HCT116 (cell line): ENCODE results near the gene CEP112.

Experiments
- CEBPB ChIP-seq: IDR thresholded peaks from 2 replicates; pipeline ENCODE4 v1.6.1; 2012; ENCODE audit warnings: low read depth
- CTCF ChIP-seq, 3 experiments: fragments of 200-600 bp in 1 of 3; sonication (generic) in 1 of 3; IDR thresholded peaks in 2 of 3; conservative IDR thresholded peaks in 1 of 3; 2 replicates each; pipeline ENCODE4 v1.5.1; 2012 to 2017; ENCODE audit warnings: low read depth in 2 of 3, low read length in 2 of 3, antibody characterized with exemption in 1 of 3, borderline replicate concordance in 1 of 3, control low read depth in 1 of 3, mild to moderate bottlenecking in 1 of 3, mixed read lengths in 1 of 3, mixed run types in 1 of 3, moderate library complexity in 1 of 3; ENCODE audit not compliant: insufficient read depth in 1 of 3
- EZH2 ChIP-seq: fragments of 200-600 bp; sonication (generic); IDR thresholded peaks from 2 replicates; pipeline ENCODE4 v1.6.1; 2017; ENCODE audit warnings: antibody characterized with exemption, mixed run types
- MAX ChIP-seq: IDR thresholded peaks from 2 replicates; pipeline ENCODE4 v1.6.1; 2012
- POLR2A ChIP-seq: IDR thresholded peaks from 2 replicates; pipeline ENCODE4 v1.7.0; 2011; ENCODE audit warnings: borderline replicate concordance; ENCODE audit not compliant: insufficient read depth, insufficient read length; ENCODE audit errors: extremely low read depth
- SIN3A ChIP-seq: IDR thresholded peaks from 2 replicates; pipeline ENCODE4 v1.6.1; 2012; ENCODE audit warnings: low read depth
- TCF7L2 ChIP-seq: IDR thresholded peaks from 2 replicates; pipeline ENCODE4 v1.7.0; 2011; ENCODE audit warnings: borderline replicate concordance, inconsistent platforms; ENCODE audit not compliant: insufficient read depth, insufficient read length; ENCODE audit errors: extremely low read depth
- YY1 ChIP-seq: IDR thresholded peaks from 2 replicates; pipeline ENCODE4 v1.6.1; 2011; ENCODE audit warnings: low read length, low read depth, moderate library complexity, mild to moderate bottlenecking; ENCODE audit not compliant: insufficient replicate concordance; ENCODE audit errors: extremely low read depth
- ZFX ChIP-seq: fragments of 450-650 bp; IDR thresholded peaks from 2 replicates; pipeline ENCODE4 v1.6.1; 2017

- TF ChIP-seq EZH2, result no peak
- no peak for TF ChIP-seq CEBPB
- no peak for TF ChIP-seq YY1
- TF ChIP-seq CTCF (IDR thresholded peaks at IDR 0.05 in 2 of 3, conservative IDR thresholded peaks at IDR 0.05 in 1 of 3; ENCODE audit: borderline replicate concordance in 1 of 3, insufficient read depth in 1 of 3, low read depth in 2 of 3, low read length in 2 of 3), result no peak
- TF ChIP-seq POLR2A, result no peak
- TF ChIP-seq SIN3A, result no peak
- no peak for TF ChIP-seq ZFX
- no peak for TF ChIP-seq MAX
- no peak for TF ChIP-seq TCF7L2
Observed at GRCh38 chr17:66038125-66038524, 153.8 kb downstream of the CEP112 start.
